ENCODE data around the gene PRKCE. TPM values are rescaled to one million over a fixed set of nuclear protein-coding genes. Genes with fewer than 3 reads are reported as not detected.

The PRKCE gene
- total RNA-seq, 2 experiments from 2014 or later = 17.0 to 42.1 TPM

DNA sequence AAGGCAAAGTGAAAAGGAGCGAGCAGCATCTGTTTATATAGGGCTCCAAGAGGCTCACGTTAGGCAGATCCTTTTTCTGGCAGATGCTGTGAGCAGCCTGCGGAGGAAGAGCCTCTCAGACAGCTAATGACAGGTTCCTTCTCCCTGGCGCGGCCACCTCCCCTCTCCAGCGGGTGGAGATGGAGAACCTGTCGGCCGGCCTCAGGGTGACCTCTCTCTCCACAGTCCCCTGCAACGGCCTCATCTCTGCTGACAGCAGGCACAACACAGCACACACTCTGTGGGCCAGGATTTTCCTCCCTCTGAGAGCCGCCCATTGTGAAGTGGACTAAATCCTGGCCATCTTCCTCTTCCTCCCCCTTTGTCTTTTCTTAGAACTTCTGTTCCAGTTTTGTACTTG, 119.8 kb downstream of the PRKCE start:
- CTCF ChIA-PET (ENCODE audit: unreplicated experiment) = no interaction called here
- TF ChIP-seq, protein P1, sequence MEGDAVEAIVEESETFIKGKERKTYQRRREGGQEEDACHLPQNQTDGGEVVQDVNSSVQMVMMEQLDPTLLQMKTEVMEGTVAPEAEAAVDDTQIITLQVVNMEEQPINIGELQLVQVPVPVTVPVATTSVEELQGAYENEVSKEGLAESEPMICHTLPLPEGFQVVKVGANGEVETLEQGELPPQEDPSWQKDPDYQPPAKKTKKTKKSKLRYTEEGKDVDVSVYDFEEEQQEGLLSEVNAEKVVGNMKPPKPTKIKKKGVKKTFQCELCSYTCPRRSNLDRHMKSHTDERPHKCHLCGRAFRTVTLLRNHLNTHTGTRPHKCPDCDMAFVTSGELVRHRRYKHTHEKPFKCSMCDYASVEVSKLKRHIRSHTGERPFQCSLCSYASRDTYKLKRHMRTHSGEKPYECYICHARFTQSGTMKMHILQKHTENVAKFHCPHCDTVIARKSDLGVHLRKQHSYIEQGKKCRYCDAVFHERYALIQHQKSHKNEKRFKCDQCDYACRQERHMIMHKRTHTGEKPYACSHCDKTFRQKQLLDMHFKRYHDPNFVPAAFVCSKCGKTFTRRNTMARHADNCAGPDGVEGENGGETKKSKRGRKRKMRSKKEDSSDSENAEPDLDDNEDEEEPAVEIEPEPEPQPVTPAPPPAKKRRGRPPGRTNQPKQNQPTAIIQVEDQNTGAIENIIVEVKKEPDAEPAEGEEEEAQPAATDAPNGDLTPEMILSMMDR (conservative IDR thresholded peaks at IDR 0.05; ENCODE audit: low read length) = no peak
- no peak for TF ChIP-seq EZH2phosphoT487 (IDR thresholded peaks at IDR 0.05; ENCODE audit: borderline replicate concordance, low read depth, low read length)
- H3K36me3 ChIP-seq (ENCODE audit: insufficient read depth, low read length) = no peaks in the 10 kb centered on the region

DNA sequence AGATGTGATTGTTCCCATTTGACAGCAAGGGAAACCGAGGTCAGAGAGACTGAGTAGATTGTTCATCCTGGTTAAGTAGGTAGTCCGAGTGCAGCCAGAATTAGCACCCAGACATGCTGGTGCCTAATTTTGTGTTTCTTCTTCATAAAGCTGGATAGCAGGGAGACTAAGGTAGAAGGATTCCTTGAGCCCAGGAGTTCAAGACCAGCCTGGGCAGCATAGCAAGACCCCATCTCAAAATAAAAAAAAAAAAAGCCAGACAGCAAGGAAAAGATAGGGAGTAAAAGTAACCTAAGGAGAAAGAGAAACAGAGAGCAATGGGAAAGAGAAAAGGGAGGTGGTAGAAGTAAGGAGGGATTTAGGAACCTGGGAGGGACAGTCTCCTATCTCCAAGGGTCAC, 120.6 kb downstream of the PRKCE start:
- H3K9me2 ChIP-seq (ENCODE audit: insufficient read depth, low read length) = no peaks in the 10 kb centered on the region
- no TSS peak for BruUV-seq (replicated peaks)
- DNase-seq (ENCODE audit: low spot score) = no peak
- intact Hi-C loops (cut with micrococcal nuclease; ENCODE audit: unreplicated experiment) = no loop called here
- no peak overlapping the region for H3K4me3 ChIP-seq (ENCODE audit: low read depth, low read length, poor library complexity, severe bottlenecking)
- CTCF ChIA-PET (ENCODE audit: unreplicated experiment) = no interaction called here
- no peaks in the 10 kb centered on the region for H4K20me1 ChIP-seq (ENCODE audit: insufficient read depth, low read length)
- no peak overlapping the region for H3K27ac ChIP-seq (ENCODE audit: low read depth, low read length, poor library complexity, severe bottlenecking)
- H3K4me2 ChIP-seq (ENCODE audit: low read length) = no peak overlapping the region
- no peaks in the 10 kb centered on the region for H3K9me3 ChIP-seq (ENCODE audit: low read length)
- TF ChIP-seq, protein P1 (conservative IDR thresholded peaks at IDR 0.05; ENCODE audit: low read length) = no peak
- no peak for TF ChIP-seq EZH2phosphoT487 (IDR thresholded peaks at IDR 0.05; ENCODE audit: borderline replicate concordance, low read depth, low read length)
- H3K36me3 ChIP-seq (ENCODE audit: insufficient read depth, low read length) = no peaks in the 10 kb centered on the region
- no peak overlapping the region for H2AFZ ChIP-seq (ENCODE audit: low read length)
- POLR2A ChIA-PET = interaction anchor here (1.1 kb wide), 1 partner anchor 28 kb away, joined by 4 read pairs; no protein-coding TSS in a partner anchor
- peaks cover 19% of the 10 kb centered on the region for H3K4me1 ChIP-seq (ENCODE audit: insufficient read depth, low read length, poor library complexity, severe bottlenecking)
- no peaks in the 10 kb centered on the region for H3K79me2 ChIP-seq (ENCODE audit: insufficient read depth, low read depth, low read length)

More for the DNA sequence above, 119.8 kb downstream of the PRKCE start:
- H3K4me3 ChIP-seq (ENCODE audit: low read depth, low read length, poor library complexity, severe bottlenecking) = no peak overlapping the region
- H3K4me1 ChIP-seq (ENCODE audit: insufficient read depth, low read length, poor library complexity, severe bottlenecking) = peaks cover 13% of the 10 kb centered on the region
- no peak overlapping the region for H3K4me2 ChIP-seq (ENCODE audit: low read length)
- no peaks in the 10 kb centered on the region for H4K20me1 ChIP-seq (ENCODE audit: insufficient read depth, low read length)
- POLR2A ChIA-PET = interaction anchor here (0.7 to 0.8 kb wide), 2 partner anchors 9 to 29 kb away, joined by 3 to 4 read pairs; no protein-coding TSS in a partner anchor
- no TSS peak for BruUV-seq (replicated peaks)
- H3K79me2 ChIP-seq (ENCODE audit: insufficient read depth, low read depth, low read length) = no peaks in the 10 kb centered on the region
- H3K9me2 ChIP-seq (ENCODE audit: insufficient read depth, low read length) = no peaks in the 10 kb centered on the region
- intact Hi-C loops (cut with micrococcal nuclease; ENCODE audit: unreplicated experiment) = no loop called here
- no peak overlapping the region for H3K27ac ChIP-seq (ENCODE audit: low read depth, low read length, poor library complexity, severe bottlenecking)
- H2AFZ ChIP-seq (ENCODE audit: low read length) = no peak overlapping the region
- no peaks in the 10 kb centered on the region for H3K9me3 ChIP-seq (ENCODE audit: low read length)
- DNase-seq (ENCODE audit: low spot score) = no peak

DNA sequence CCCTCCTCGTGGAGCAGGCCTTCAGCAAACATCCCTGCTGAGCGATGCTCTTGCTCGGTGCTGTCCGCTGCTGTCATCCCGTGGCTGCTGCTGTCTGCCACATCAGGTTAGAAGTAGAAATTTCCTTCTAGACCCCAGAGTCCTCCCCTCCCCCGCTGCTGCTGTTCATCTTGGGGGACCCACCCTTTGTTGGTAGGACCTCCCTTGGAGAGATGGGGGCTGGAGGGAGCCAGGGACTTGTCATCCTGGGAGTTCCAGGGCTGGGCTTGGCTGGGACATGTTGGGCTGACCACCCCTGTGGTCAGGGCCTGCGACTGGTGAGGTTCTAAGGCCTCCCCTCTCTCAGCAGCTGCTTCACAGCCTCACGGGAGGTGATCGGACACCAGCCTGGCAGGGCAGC, 122.4 kb downstream of the PRKCE start:
- no peak overlapping the region for H3K4me2 ChIP-seq (ENCODE audit: low read length)
- intact Hi-C loops (cut with micrococcal nuclease; ENCODE audit: unreplicated experiment) = no loop called here
- DNase-seq (ENCODE audit: low spot score) = no peak
- no peaks in the 10 kb centered on the region for H3K9me2 ChIP-seq (ENCODE audit: insufficient read depth, low read length)
- no peaks in the 10 kb centered on the region for H3K79me2 ChIP-seq (ENCODE audit: insufficient read depth, low read depth, low read length)
- H3K4me3 ChIP-seq (ENCODE audit: low read depth, low read length, poor library complexity, severe bottlenecking) = no peak overlapping the region
- no peaks in the 10 kb centered on the region for H3K36me3 ChIP-seq (ENCODE audit: insufficient read depth, low read length)
- no peak for TF ChIP-seq EZH2phosphoT487 (IDR thresholded peaks at IDR 0.05; ENCODE audit: borderline replicate concordance, low read depth, low read length)
- TF ChIP-seq, protein P1 (conservative IDR thresholded peaks at IDR 0.05; ENCODE audit: low read length) = no peak
- peaks cover 24% of the 10 kb centered on the region for H3K4me1 ChIP-seq (ENCODE audit: insufficient read depth, low read length, poor library complexity, severe bottlenecking)
- ChIA-PET CTCF (ENCODE audit: unreplicated experiment) (no interaction called here), POLR2A (no interaction called here)
- H3K9me3 ChIP-seq (ENCODE audit: low read length) = no peaks in the 10 kb centered on the region
- H3K27ac ChIP-seq (ENCODE audit: low read depth, low read length, poor library complexity, severe bottlenecking) = no peak overlapping the region
- no peaks in the 10 kb centered on the region for H4K20me1 ChIP-seq (ENCODE audit: insufficient read depth, low read length)
- BruUV-seq (replicated peaks) = no TSS peak
- H2AFZ ChIP-seq (ENCODE audit: low read length) = no peak overlapping the region

Data from OCI-LY7 (cell line).